Measurements from ENCODE around the gene VPS13D.

- TF ChIP-seq ELF4 (IDR thresholded peaks at IDR 0.05) (no peak), SP1 (IDR thresholded peaks at IDR 0.05) (no peak), FOXK2 (IDR thresholded peaks at IDR 0.05) (no peak), FOXM1 (IDR thresholded peaks at IDR 0.05; ENCODE audit: borderline replicate concordance) (no peak), ARNT (IDR thresholded peaks at IDR 0.05) (no peak), SUZ12 (IDR thresholded peaks at IDR 0.05) (no peak), BHLHE40 (IDR thresholded peaks at IDR 0.05; ENCODE audit: borderline replicate concordance) (no peak), L3MBTL2 (conservative IDR thresholded peaks at IDR 0.05) (no peak), TARDBP (IDR thresholded peaks at IDR 0.05) (no peak), ZNF384 (IDR thresholded peaks at IDR 0.05) (no peak)
Measured at GRCh38 chr1:12408662-12409061, 178.8 kb downstream of the VPS13D start.
